WTC11 (cell line): ENCODE results near the gene SRPK3. TPM values are rescaled to one million over a fixed set of nuclear protein-coding genes. Genes with fewer than 3 reads are reported as not detected.
"Not testable (repeated sequence)": the region's sequence is repeated elsewhere in the genome, so short reads cannot be mapped to it uniquely, and the experiment has no call there.

Experiments
- ATAC-seq: fragments of 200-7000 bp; cut with Tn5 transposase; 2 replicates; pipeline ENCODE4 v1.10.0; 2021; ENCODE audit warnings: mild to moderate bottlenecking, moderate library complexity
- CTCF ChIA-PET: fragments of 300-600 bp; sonication (Branson Sonifier 250); formaldehyde crosslinking; loops from one replicate; lab custom pipeline; 2021; ENCODE audit warnings: antibody characterized with exemption; lab: Charles Lee
- POLR2A ChIA-PET: fragments of 350-600 bp; sonication (Branson Sonifier 250); formaldehyde crosslinking; loops from one replicate; lab custom pipeline; 2021; ENCODE audit warnings: antibody characterized with exemption; lab: Charles Lee
- DNase-seq: peaks from one replicate; pipeline ENCODE4 v3.0.0; 2021; ENCODE audit warnings: low spot score
- H3K27ac Mint-ChIP-seq: 2 replicates; pipeline ENCODE4 v1.8.0; 2021; ENCODE audit warnings: mixed read lengths
- H3K27me3 Mint-ChIP-seq: 2 replicates; pipeline ENCODE4 v1.8.0; 2021; ENCODE audit warnings: low read depth, mild to moderate bottlenecking, moderate library complexity, mixed read lengths
- H3K36me3 Mint-ChIP-seq: 2 replicates; pipeline ENCODE4 v1.8.0; 2021; ENCODE audit warnings: mixed read lengths
- H3K4me1 Mint-ChIP-seq: 2 replicates; pipeline ENCODE4 v1.8.0; 2022; ENCODE audit warnings: mixed read lengths
- H3K4me3 Mint-ChIP-seq: 2 replicates; pipeline ENCODE4 v1.8.0; 2021; ENCODE audit warnings: mild to moderate bottlenecking, moderate library complexity, mixed read lengths
- H3K9me3 Mint-ChIP-seq: 2 replicates; pipeline ENCODE4 v1.8.0; 2021; ENCODE audit warnings: mixed read lengths
- AFF4 ChIP-seq: sonication (generic); formaldehyde crosslinking; IDR thresholded peaks from 2 replicates; pipeline ENCODE4 v1.8.1; 2023; ENCODE audit warnings: mild to moderate bottlenecking, missing genetic modification reagents, borderline replicate concordance
- E2F4 ChIP-seq: sonication (generic); formaldehyde crosslinking; IDR thresholded peaks from 2 replicates; pipeline ENCODE4 v1.8.1; 2022; ENCODE audit warnings: low read depth, mild to moderate bottlenecking, moderate library complexity, missing genetic modification reagents, borderline replicate concordance
- ERG ChIP-seq: fragments of 250-450 bp; sonication (Bioruptor Pico); IDR thresholded peaks from 2 replicates; pipeline ENCODE4 v1.8.0; 2021; ENCODE audit warnings: mild to moderate bottlenecking
- GTF2I ChIP-seq: fragments of 250-450 bp; sonication (Bioruptor Pico); conservative IDR thresholded peaks from 2 replicates; pipeline ENCODE4 v1.4.0; 2021; ENCODE audit warnings: mild to moderate bottlenecking
- MYBL2 ChIP-seq: sonication (generic); formaldehyde crosslinking; IDR thresholded peaks from 2 replicates; pipeline ENCODE4 v1.8.1; 2023; ENCODE audit warnings: mild to moderate bottlenecking, moderate library complexity, missing genetic modification reagents
- OVOL2 ChIP-seq: fragments of 250-450 bp; sonication (Bioruptor Pico); IDR thresholded peaks from 2 replicates; pipeline ENCODE4 v1.9.0; 2021; ENCODE audit warnings: mild to moderate bottlenecking, borderline replicate concordance
- PRDM15 ChIP-seq: sonication (generic); formaldehyde crosslinking; IDR thresholded peaks from 2 replicates; pipeline ENCODE4 v1.8.0; 2022; ENCODE audit warnings: missing genetic modification reagents
- PREB ChIP-seq: sonication (generic); formaldehyde crosslinking; IDR thresholded peaks from 2 replicates; pipeline ENCODE4 v1.8.1; 2022; ENCODE audit warnings: mild to moderate bottlenecking, missing genetic modification reagents, moderate library complexity, borderline replicate concordance
- SP1 ChIP-seq: sonication (generic); formaldehyde crosslinking; conservative IDR thresholded peaks from 2 replicates; pipeline ENCODE4 v1.8.1; 2022; ENCODE audit warnings: missing genetic modification reagents
- TCF7 ChIP-seq: sonication (generic); formaldehyde crosslinking; IDR thresholded peaks from 2 replicates; pipeline ENCODE4 v1.8.0; 2022; ENCODE audit warnings: mild to moderate bottlenecking, low read depth, missing genetic modification reagents, moderate library complexity
- ZBTB21 ChIP-seq: sonication (generic); formaldehyde crosslinking; IDR thresholded peaks from 2 replicates; pipeline ENCODE4 v1.8.1; 2023; ENCODE audit warnings: mild to moderate bottlenecking, missing genetic modification reagents, borderline replicate concordance
- ZNF121 ChIP-seq: sonication (generic); formaldehyde crosslinking; IDR thresholded peaks from 2 replicates; pipeline ENCODE4 v1.8.0; 2023; ENCODE audit warnings: missing genetic modification reagents
- ZNF423 ChIP-seq: fragments of 250-450 bp; sonication (Bioruptor Pico); IDR thresholded peaks from 2 replicates; pipeline ENCODE4 v2.1.2; 2022; ENCODE audit warnings: mild to moderate bottlenecking, moderate library complexity
- ZNF512 ChIP-seq: sonication (generic); formaldehyde crosslinking; IDR thresholded peaks from 2 replicates; pipeline ENCODE4 v1.8.1; 2022; ENCODE audit warnings: missing genetic modification reagents, borderline replicate concordance
- total RNA-seq: library from RNA; stranded (reverse); gene quantifications from 3 replicates; pipeline ENCODE4 v1.2.3, GENCODE V29; 2021

Gene SRPK3
- total RNA-seq, 1 experiment from 2014 or later = not detected

- ChIA-PET CTCF (interaction anchor here (0.9 to 1.9 kb wide), 3 partner anchors 11 to 93 kb away, joined by 4 read pairs; no protein-coding TSS in a partner anchor), POLR2A (interaction anchor here (0.6 to 1.8 kb wide), 3 partner anchors 23 to 710 kb away, joined by 6 to 7 read pairs (median 6); partner anchors contain the start of genes IDH3G and SSR4)
- H3K27ac Mint-ChIP-seq, DNase-seq, H3K9me3 Mint-ChIP-seq, H3K27me3 Mint-ChIP-seq, H3K4me3 Mint-ChIP-seq, ATAC-seq, H3K36me3 Mint-ChIP-seq: not testable (repeated sequence)
- TF ChIP-seq ZNF121 (CRISPR knock-in tag) = 0 out of 2 replicates have a peak, but pooled peaks have one; percentile 54
- peaks cover 53% of the 10 kb centered on the region for H3K4me1 Mint-ChIP-seq
Measured at GRCh38 chrX:153818064-153818463, 37.2 kb downstream of the SRPK3 start.

- TF ChIP-seq TCF7 (CRISPR knock-in tag) = no peak
- TF ChIP-seq ZNF423 (CRISPR knock-in tag) = peak; percentile 42; the same call in 1 of the 2 replicates
- peaks cover 52% of the 10 kb centered on the region for H3K4me1 Mint-ChIP-seq
- CTCF ChIA-PET = interaction anchor here (0.6 to 1.9 kb wide), 8 partner anchors 10 to 279 kb away, joined by 3 to 5 read pairs (median 4); no protein-coding TSS in a partner anchor
- peak overlapping the region; percentile 98; the same call in 1 of the 2 replicates for H3K27ac Mint-ChIP-seq
- H3K4me3 Mint-ChIP-seq = peak overlapping the region; percentile 60
- no peaks in the 10 kb centered on the region for H3K9me3 Mint-ChIP-seq
- H3K36me3 Mint-ChIP-seq = 0 out of 2 replicates have a peak, but pooled peaks cover 2% of the 10 kb centered on the region
- ATAC-seq = peak; percentile 70
- H3K27me3 Mint-ChIP-seq = no peaks in the 10 kb centered on the region
- peak; percentile 66 for DNase-seq
- POLR2A ChIA-PET = interaction anchor here (0.6 to 1.8 kb wide), 4 partner anchors 24 to 709 kb away, joined by 3 to 7 read pairs (median 6); partner anchors contain the start of genes IDH3G and SSR4
Measured at GRCh38 chrX:153818571-153819383, 37.9 kb downstream of the SRPK3 start.

GRCh38 chrX:153819384-153820040, 38.7 kb downstream of the SRPK3 start:
- POLR2A ChIA-PET = interaction anchor here (0.5 to 1.8 kb wide), 3 partner anchors 25 to 121 kb away, joined by 3 to 8 read pairs (median 6); partner anchors contain the start of genes IDH3G and SSR4
- no peak for TF ChIP-seq OVOL2 (CRISPR knock-in tag)
- no peak for TF ChIP-seq ZNF512 (CRISPR knock-in tag)
- TF ChIP-seq PRDM15 = no peak
- TF ChIP-seq E2F4 = no peak
- no peak for TF ChIP-seq ERG (CRISPR knock-in tag)
- TF ChIP-seq AFF4 (CRISPR knock-in tag) = no peak
- no peak for TF ChIP-seq GTF2I (CRISPR knock-in tag)
- TF ChIP-seq SP1 (CRISPR knock-in tag) = no peak
- no peak for TF ChIP-seq MYBL2 (CRISPR knock-in tag)
- TF ChIP-seq PREB (CRISPR knock-in tag) = no peak
- TF ChIP-seq ZBTB21 (CRISPR knock-in tag) = no peak

More at GRCh38 chrX:153819384-153820040, 38.7 kb downstream of the SRPK3 start:
- ATAC-seq = peak; percentile 25
- no peak for DNase-seq
- Mint-ChIP-seq H3K4me1 (peaks cover 58% of the 10 kb centered on the region), H3K9me3 (no peaks in the 10 kb centered on the region), H3K36me3 (0 out of 2 replicates have a peak, but pooled peaks cover 2% of the 10 kb centered on the region), H3K27me3 (no peaks in the 10 kb centered on the region), H3K27ac (peak overlapping the region; percentile 98), H3K4me3 (peak overlapping the region; percentile 60)
- CTCF ChIA-PET = interaction anchor here (0.6 to 1.9 kb wide), 7 partner anchors 10 to 280 kb away, joined by 3 to 5 read pairs (median 3); no protein-coding TSS in a partner anchor
